Muscle layer of colon (tissue), 2 donors: ENCODE data around the gene TICAM2.

ENCODE experiments used
- H3K27ac ChIP-seq: one replicate; pipeline ENCODE4 v1.7.0; 2013; ENCODE audit warnings: low read depth, mild to moderate bottlenecking, low read length, moderate library complexity
- H3K27me3 ChIP-seq, 2 donors: one replicate each; pipeline ENCODE4 v1.7.0; 2013; ENCODE audit warnings: low read length in 2 of 2, mild to moderate bottlenecking in 2 of 2; ENCODE audit not compliant: insufficient read depth in 2 of 2, control insufficient read depth in 1 of 2
- H3K36me3 ChIP-seq: one replicate; pipeline ENCODE4 v1.7.0; 2013; ENCODE audit warnings: mild to moderate bottlenecking, low read length; ENCODE audit not compliant: insufficient read depth
- H3K4me1 ChIP-seq: one replicate; pipeline ENCODE4 v1.7.0; 2013; ENCODE audit warnings: mild to moderate bottlenecking, low read length; ENCODE audit not compliant: insufficient read depth
- H3K4me3 ChIP-seq, 2 donors: one replicate each; pipeline ENCODE4 v1.7.0; 2013; ENCODE audit warnings: low read length in 2 of 2, low read depth in 1 of 2, mild to moderate bottlenecking in 1 of 2, moderate library complexity in 1 of 2
- H3K9ac ChIP-seq: one replicate; pipeline ENCODE4 v1.7.0; 2013; ENCODE audit warnings: low read length
- H3K9me3 ChIP-seq: one replicate; pipeline ENCODE4 v1.7.0; 2013; ENCODE audit warnings: mild to moderate bottlenecking, low read length
- donor health status: abdominal sarcoma.
- donor health status: Adenocarcinoma of cecum.

TICAM2 gene

DNA sequence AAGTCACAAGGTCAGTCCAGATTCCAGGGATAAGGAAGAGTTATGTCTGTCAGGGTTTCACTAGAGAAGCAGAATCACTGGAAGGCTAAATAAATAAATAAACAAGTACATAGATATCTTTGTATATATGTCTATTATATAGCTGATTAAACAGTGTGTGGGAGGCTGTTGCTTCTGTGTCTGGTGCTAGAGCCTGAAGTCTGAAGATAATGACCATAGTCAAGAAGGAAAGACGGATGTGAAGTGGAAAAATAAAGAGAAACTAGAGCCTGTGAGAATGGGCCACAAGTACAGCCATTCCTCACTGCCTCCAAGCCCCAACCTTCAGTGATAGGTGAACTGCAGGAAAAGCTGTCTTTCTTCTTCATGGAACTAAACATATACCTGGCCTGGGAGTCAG is 27.6 kb upstream of the TICAM2 start:
- H3K4me3 ChIP-seq, result no peak overlapping the region
- no peaks in the 10 kb centered on the region for H3K9me3 ChIP-seq
- H3K27ac ChIP-seq, result no peak overlapping the region
- no peak overlapping the region for H3K9ac ChIP-seq
- no peaks in the 10 kb centered on the region for H3K36me3 ChIP-seq
- H3K4me1 ChIP-seq, result peaks cover 7% of the 10 kb centered on the region
- no peaks in the 10 kb centered on the region for H3K27me3 ChIP-seq

- H3K36me3 ChIP-seq, result no peaks in the 10 kb centered on the region
- H3K9ac ChIP-seq, result no peak overlapping the region
These were observed 25.1 kb upstream of the TICAM2 start for GRCh38 chr5:115627295-115627865.

DNA sequence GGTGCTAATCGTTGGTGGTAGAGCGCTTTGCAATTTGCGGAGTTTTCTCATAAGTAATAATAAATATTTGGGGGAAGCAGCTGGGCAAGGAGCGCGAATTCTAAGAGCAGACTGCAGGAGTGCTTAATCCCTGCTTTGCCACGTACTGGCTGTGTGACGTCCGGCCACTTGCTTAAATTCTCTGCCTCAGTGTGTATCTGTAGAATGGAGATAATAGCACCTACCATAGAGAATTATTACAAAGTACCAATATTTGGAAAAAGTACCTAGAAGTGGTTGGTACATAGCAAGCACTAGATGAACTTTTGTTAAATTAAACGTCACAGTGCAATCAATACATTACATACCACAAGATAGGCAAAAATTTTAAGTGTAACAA is 24.2 kb upstream of the TICAM2 start:
- H3K27me3 ChIP-seq, result no peaks in the 10 kb centered on the region
- peak overlapping the region; percentile 74 for H3K27ac ChIP-seq
- H3K4me3 ChIP-seq, result peak overlapping the region; percentile 85 to 91
- H3K9me3 ChIP-seq, result no peaks in the 10 kb centered on the region
- no peaks in the 10 kb centered on the region for H3K36me3 ChIP-seq
- H3K4me1 ChIP-seq, result peaks cover 36% of the 10 kb centered on the region
- H3K9ac ChIP-seq, result peak overlapping the region; percentile 64

More at GRCh38 chr5:115627295-115627865, 25.1 kb upstream of the TICAM2 start:
- H3K27ac ChIP-seq, result no peak overlapping the region
- H3K4me3 ChIP-seq, result no peak overlapping the region
- H3K4me1 ChIP-seq, result peaks cover 30% of the 10 kb centered on the region
- H3K27me3 ChIP-seq, result no peaks in the 10 kb centered on the region
- no peaks in the 10 kb centered on the region for H3K9me3 ChIP-seq

GRCh38 chr5:115625579-115626444 is 23.5 kb upstream of the TICAM2 start, which contains the start of gene TMED7:
TMED7 (minus strand) TSS chr5:115626036; CDS start chr5:115625792, 244 bp downstream.
- Histone ChIP-seq H3K36me3 (no peaks in the 10 kb centered on the region), H3K27ac (peak within 1 kb of the TSS; percentile 96), H3K4me1 (peaks cover 36% of the 10 kb centered on the region), H3K9ac (peak within 1 kb of the TSS; percentile 87), H3K9me3 (no peaks in the 10 kb centered on the region), H3K4me3 (peak within 1 kb of the TSS; percentile 85 to 91), H3K27me3 (no peaks in the 10 kb centered on the region)

DNA sequence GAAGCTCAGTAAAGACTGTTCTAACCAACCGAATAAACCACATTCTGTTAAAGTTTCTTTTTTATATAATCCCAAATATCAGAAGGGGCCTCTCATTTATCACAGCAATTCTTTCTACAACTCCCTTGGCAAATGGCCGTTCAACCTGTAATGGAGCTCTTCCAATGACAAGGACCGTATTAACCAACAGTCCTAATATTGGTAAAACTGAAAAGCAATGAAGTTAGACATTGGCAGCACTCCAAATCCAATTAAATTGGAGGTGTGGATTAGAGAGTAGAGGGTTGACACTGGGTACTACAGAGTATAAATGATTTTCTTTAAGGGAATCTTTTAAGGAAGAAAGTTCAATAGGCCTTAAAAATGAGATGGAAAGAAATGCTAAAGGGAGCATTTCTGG is 22.7 kb upstream of the TICAM2 start:
- Histone ChIP-seq H3K9me3 (no peaks in the 10 kb centered on the region), H3K4me1 (peaks cover 36% of the 10 kb centered on the region), H3K27me3 (no peaks in the 10 kb centered on the region), H3K36me3 (no peaks in the 10 kb centered on the region), H3K9ac (peak overlapping the region; percentile 87), H3K4me3 (peak overlapping the region; percentile 85 to 91), H3K27ac (peak overlapping the region; percentile 96)

- no peak overlapping the region for H3K27ac ChIP-seq
- H3K36me3 ChIP-seq, result peaks cover 5% of the 10 kb centered on the region
- peak overlapping the region in 1 of 2 donors; percentile 17 for H3K4me3 ChIP-seq
- no peaks in the 10 kb centered on the region for H3K27me3 ChIP-seq
- peaks cover 36% of the 10 kb centered on the region for H3K4me1 ChIP-seq
- H3K9ac ChIP-seq, result no peak overlapping the region
- no peaks in the 10 kb centered on the region for H3K9me3 ChIP-seq
These were observed 21.4 kb upstream of the TICAM2 start for GRCh38 chr5:115623658-115624057.

DNA sequence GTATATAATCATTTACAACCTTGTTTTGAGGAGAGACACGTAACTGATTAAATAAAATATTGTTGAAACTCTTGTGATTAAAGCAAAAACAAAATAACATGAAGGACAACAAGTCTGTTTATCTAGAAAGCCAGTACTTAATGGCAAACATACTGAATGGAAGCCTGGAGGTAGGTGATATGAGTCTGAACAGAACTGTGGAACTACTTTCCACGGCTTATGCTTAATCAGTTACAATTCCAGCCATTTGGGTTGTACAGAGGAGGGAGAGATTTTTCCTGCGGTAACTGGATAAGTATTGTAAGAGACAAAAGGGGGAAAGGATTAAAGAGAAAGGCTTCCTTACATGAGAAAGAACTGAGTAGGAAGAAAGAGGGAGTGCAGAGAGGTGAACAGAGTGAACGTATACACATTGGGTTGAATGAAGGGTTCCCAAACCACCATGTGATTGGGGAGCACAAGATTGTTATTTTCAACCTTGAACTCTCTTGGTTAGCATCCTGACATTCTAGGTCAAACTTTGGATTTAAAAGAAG is 19.2 kb upstream of the TICAM2 start:
- H3K27ac ChIP-seq, result no peak overlapping the region
- no peaks in the 10 kb centered on the region for H3K27me3 ChIP-seq
- H3K9me3 ChIP-seq, result no peaks in the 10 kb centered on the region
- H3K9ac ChIP-seq, result no peak overlapping the region
- H3K36me3 ChIP-seq, result peaks cover 13% of the 10 kb centered on the region
- peaks cover 34% of the 10 kb centered on the region for H3K4me1 ChIP-seq
- H3K4me3 ChIP-seq, result no peak overlapping the region

- H3K4me1 ChIP-seq, result peaks cover under 1% of the 10 kb centered on the region
- no peaks in the 10 kb centered on the region for H3K27me3 ChIP-seq
- H3K9me3 ChIP-seq, result no peaks in the 10 kb centered on the region
- no peak overlapping the region for H3K4me3 ChIP-seq
- no peak overlapping the region for H3K9ac ChIP-seq
- H3K36me3 ChIP-seq, result peaks cover 22% of the 10 kb centered on the region
- no peak overlapping the region for H3K27ac ChIP-seq
These were observed 14.6 kb upstream of the TICAM2 start for GRCh38 chr5:115616892-115617291.

DNA sequence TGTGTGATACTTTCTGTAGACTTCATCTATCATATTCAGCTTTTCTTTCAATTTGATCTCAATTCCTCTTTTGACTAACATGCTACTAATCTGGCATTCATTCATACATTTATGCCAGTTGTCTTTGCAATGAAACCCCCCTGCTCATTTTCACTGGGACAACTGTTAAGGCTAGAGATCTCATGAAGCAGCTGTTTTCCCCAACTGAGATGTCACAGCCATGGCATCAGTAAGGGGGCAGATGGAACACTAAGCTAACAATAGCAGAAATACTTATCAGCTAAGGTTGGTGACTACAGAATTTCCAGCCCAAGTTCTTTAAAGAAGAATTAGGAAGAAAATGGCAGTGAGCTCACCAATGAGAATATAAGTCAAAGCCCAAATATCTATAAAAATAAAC is 14.2 kb upstream of the TICAM2 start:
- Histone ChIP-seq H3K27ac (no peak overlapping the region), H3K27me3 (no peaks in the 10 kb centered on the region), H3K36me3 (peaks cover 22% of the 10 kb centered on the region), H3K4me1 (no peaks in the 10 kb centered on the region), H3K9ac (no peak overlapping the region), H3K9me3 (no peaks in the 10 kb centered on the region), H3K4me3 (no peak overlapping the region)

DNA sequence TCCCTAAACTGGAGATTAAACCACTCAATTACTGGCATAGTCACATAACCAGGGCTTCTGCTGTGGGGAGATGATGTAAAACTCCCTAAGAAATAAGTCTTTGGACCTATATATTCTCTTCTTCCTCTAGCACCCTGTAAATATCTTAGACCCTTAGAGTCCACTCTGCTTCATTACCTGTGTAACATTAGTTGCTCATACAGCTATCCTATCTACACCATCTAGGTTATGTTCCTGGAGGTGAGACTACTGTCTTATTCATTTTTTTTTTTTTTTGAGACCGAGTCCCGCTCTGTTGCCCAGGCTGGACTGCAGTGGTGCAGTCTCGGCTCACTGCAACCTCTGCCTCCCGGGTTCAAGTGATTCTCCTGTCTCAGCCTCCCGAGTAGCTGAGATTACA is 9.6 kb upstream of the TICAM2 start:
- Histone ChIP-seq H3K4me1 (peaks cover 6% of the 10 kb centered on the region), H3K36me3 (peaks cover 10% of the 10 kb centered on the region)

GRCh38 chr5:115607935-115608334 is 5.7 kb upstream of the TICAM2 start:
- no peaks in the 10 kb centered on the region for H3K9me3 ChIP-seq
- no peak overlapping the region for H3K4me3 ChIP-seq
- no peaks in the 10 kb centered on the region for H3K27me3 ChIP-seq
- H3K4me1 ChIP-seq, result peaks cover 10% of the 10 kb centered on the region
- no peak overlapping the region for H3K27ac ChIP-seq
- no peaks in the 10 kb centered on the region for H3K36me3 ChIP-seq
- no peak overlapping the region for H3K9ac ChIP-seq

More for the DNA sequence above, 9.6 kb upstream of the TICAM2 start:
- Histone ChIP-seq H3K27me3 (no peaks in the 10 kb centered on the region), H3K9ac (no peak overlapping the region), H3K9me3 (no peaks in the 10 kb centered on the region), H3K27ac (no peak overlapping the region), H3K4me3 (no peak overlapping the region)
